ENCODE measurements around the gene KANSL3. TPM values are rescaled to one million over a fixed set of nuclear protein-coding genes. Genes with fewer than 3 reads are reported as not detected.
"Not testable (repeated sequence)": the region's sequence is repeated elsewhere in the genome, so short reads cannot be mapped to it uniquely, and the experiment has no call there.

The KANSL3 gene
- total RNA-seq, 2 donors from 2014 or later = 26.9 to 27.6 TPM

GRCh38 chr2:96661324-96661723 lies 23.2 kb upstream of the KANSL3 start:
- ATAC-seq = no peak
- no peak for DNase-seq
- intact Hi-C loops (cut with DNase I) = no loop called here

GRCh38 chr2:96656540-96656939 lies 18.4 kb upstream of the KANSL3 start:
- intact Hi-C loops (cut with DNase I) = no loop called here
- DNase-seq (no peak), ATAC-seq (no peak)

- intact Hi-C loops (cut with DNase I) = no loop called here
- no peak for ATAC-seq
- DNase-seq = no peak
Observed at GRCh38 chr2:96655526-96655925, 17.4 kb upstream of the KANSL3 start.

DNA sequence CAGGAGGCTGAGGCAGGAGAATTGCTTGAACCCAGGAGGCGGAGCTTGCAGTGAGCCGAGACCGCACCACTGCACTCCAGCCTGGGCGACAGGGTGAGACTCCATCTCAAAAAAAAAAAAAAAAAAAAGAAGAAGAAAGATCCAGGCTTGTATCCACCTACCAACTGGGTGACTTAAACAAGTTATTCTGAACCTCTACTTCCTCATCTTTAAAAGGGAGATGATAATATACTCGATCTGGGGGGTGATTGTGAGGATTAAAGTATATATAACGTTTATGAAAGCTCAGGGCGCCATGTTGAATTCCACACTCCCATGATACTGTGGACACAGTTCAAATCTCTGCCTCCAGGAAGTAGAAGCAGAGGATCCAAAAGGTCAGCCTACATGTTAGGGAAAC lies 16.7 kb upstream of the KANSL3 start:
- DNase-seq; intact Hi-C loops (cut with DNase I); ATAC-seq: not testable (repeated sequence)

GRCh38 chr2:96651793-96652192 lies 13.7 kb upstream of the KANSL3 start:
- ATAC-seq = no peak
- intact Hi-C loops (cut with DNase I) = no loop called here
- no peak for DNase-seq

DNA sequence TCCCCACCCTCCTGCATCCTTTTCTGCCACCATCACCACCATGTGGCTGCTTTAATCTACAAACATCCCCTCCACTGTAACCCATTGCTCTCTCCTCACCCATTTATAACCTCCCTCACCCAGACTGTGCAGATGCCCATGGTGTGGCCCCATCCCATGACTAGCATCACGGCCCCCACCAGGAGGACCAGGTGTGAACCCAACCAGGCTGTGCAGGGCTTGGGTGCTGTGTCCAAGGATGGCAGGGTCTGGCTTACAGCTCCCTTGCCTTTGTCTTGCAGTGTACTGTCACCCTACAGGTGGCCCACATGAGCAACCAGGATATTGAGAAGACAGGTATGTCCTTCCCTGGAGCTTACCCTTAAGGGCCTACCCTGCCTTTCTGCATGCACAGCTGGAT lies 11.2 kb upstream of the KANSL3 start:
- ATAC-seq (no peak), DNase-seq (no peak)
- intact Hi-C loops (cut with DNase I) = no loop called here

DNA sequence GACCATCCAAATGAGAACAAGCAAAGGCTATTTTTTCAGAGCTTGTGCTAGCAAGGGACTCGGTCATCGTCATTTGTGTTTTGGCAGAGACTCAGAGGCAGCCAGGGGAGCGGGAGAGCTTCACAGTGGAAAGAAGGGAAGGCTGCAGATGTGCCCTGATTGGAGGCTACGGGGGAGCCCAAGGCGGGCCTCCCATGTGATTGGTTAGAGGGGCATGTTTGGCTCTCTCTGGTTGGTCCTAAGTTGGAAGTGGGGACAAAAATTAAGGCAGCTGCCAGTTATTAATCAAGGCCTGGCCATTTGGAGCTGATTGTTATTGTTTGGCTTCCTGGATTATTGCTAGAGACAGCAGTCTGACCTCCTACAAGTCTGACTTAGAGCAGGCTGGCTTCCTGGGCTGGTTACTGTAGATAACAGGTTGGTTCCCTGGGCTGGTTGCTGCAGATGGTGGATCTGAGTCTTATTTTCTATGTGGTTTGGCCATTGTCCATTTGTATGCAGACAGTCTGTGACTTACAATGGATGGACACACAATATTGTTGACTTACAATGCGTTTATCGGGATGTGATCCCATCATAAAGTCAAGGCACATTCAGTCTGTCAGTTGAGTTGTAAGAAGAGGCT lies 10.3 kb upstream of the KANSL3 start:
- intact Hi-C loops (cut with DNase I) = no loop called here
- ATAC-seq (no peak), DNase-seq (no peak)

- ATAC-seq = no peak
- no peak for DNase-seq
- intact Hi-C loops (cut with DNase I) = no loop called here
Observed at GRCh38 chr2:96647681-96648080, 9.6 kb upstream of the KANSL3 start.

DNA sequence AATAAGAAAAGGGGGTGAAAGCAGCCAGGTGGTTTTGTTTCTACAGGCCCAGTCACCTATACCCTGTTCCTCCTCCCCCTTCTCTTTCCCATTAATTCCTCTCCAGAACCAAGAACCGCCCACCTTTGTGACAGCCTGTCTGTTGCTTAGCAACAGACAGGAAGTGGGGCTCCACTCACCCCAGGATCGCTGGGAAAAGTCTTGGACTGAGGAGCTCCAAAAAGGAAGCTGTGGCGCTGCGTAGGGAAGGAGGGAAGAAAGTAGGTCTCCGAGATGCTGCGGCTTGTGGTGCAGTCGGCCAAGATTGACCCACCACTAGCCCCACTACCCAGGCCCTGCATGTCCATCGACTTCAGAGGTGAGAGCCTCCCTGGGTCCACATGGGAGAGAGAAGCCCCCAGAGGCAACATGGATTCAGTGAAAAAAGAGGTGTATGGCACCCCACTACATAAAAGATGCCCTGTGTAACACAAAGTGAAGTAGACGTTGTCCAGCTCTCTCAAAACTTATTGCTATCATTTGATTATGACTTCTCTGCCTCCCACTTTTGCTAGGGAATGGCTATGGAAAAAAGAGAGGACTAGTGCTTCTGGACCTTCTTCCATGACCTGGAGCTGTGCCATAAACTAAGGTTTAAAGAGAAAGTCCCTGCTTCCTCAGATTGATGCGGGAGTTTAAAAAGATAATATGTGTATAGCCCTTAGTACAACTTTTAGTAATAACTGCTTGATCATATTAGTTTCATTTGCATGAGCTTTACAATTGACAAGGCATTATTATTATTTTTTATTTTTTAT lies 4.7 kb upstream of the KANSL3 start, which contains the start of gene FER1L5:
TSS of gene FER1L5 (plus strand) at position 201 of the 797 bp plus-strand sequence. CDS start at position 274, 73 bp downstream.
- DNase-seq (peak; percentile 38), ATAC-seq (peak in 1 of 2 donors; percentile 10)
- intact Hi-C loops (cut with DNase I) = no loop called here

DNA sequence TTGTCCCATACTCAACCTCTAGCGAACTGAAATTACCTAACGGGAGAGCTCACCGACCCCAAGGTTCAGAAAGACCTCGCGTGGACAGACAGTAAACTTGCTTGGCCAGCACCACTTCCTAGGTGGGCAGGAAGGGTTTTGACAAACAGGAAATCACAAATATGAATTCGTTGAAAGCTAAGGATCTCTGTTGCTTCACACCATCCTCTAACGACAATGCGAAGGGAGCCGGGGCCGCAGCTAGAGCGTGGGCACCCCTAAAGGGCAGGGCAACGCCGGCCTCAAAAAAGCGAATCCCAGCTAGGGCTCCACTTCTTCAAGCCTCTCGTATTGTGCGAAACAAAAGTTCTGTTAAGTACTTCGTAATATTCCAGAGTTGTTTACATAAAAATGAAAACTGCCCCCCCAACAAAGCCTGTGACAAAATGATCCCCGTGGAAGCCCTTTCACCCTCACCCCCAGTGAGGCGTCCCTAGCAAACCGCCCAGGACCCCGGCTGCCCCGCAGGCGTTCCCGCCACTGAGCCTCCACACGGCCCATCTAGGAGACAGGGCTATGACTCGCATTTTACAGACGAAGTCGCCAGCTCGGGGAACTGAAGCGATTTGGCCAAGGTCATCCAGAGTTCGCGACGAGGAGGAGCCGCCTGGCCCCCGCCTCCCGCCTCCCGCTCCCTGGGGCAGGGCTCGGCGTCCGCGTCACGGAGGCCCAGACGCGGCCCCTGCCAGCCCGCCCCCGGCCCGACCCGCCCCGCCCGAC lies 548 bp downstream of the KANSL3 start:
- ATAC-seq (peak; percentile 95), DNase-seq (peak; percentile 93)
- intact Hi-C loops (cut with DNase I) = loop anchor here in 1 of 2 donors (5.0 to 10.0 kb wide), 2 partner anchors 125 to 177 kb away; partner anchors contain the start of genes CNNM3 and CNNM4

DNA sequence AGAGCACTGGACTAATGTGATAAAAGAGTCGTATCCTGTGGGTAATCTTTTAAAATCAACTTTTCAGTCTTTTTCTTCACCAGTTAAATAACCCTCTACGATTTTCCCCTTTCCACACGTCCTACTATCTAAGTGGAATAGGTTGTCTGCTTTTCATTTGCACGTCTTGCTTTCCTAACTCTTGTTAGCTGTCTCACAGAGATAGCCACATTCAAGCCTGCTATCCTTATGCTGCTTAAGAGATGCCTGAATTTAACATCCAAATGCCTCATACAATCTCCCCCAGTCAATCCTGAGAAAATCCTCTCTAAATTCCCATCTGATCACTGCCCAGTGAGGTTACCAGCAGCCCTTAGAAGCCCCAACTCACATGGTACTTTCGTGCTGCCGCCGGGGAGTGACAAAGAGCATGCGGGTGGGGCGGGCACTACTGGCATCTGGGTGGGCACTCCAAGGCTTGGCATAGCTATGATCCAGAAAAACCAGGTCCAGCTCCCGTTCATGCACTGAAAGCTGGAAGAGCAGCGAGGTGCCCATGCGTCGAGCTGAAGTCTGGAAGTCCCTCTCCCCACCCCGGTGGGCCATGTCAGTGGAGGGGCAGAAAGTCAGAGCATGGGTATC lies 1.5 kb downstream of the KANSL3 start:
- intact Hi-C loops (cut with DNase I) = loop anchor here in 1 of 2 donors (5.0 to 10.0 kb wide), 2 partner anchors 126 to 178 kb away; partner anchors contain the start of genes CNNM3 and CNNM4
- DNase-seq (no peak), ATAC-seq (no peak)

DNA sequence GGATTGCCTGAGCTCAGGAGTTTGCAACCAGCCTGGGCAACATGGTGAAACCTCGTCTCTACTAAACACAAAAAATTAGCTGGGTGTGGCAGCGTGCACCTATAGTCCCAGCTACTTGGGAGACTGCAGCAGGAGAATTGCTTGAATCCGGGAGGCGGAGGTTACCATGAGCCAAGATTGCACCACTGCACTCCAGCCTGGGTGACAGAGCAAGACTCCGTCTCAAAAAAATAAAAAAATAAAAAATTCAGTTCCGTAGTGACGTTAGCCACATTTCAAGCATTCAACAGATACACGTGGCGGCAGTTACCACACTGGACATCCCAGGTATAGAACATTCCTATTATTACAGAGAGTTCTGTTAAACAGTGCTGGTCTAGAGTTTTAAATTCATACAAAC lies 4.5 kb downstream of the KANSL3 start:
- intact Hi-C loops (cut with DNase I) = loop anchor here in 1 of 2 donors (10.0 kb wide), 1 partner anchor 181 kb away; the partner anchor contains the start of gene CNNM3
- ATAC-seq = no peak

GRCh38 chr2:96631804-96632435 lies 6.2 kb downstream of the KANSL3 start:
- DNase-seq (no peak), ATAC-seq (peak in 1 of 2 donors; percentile 24)
- intact Hi-C loops (cut with DNase I) = loop anchor here in 1 of 2 donors (10.0 kb wide), 1 partner anchor 183 kb away; the partner anchor contains the start of gene CNNM3

More for the DNA sequence above, 4.5 kb downstream of the KANSL3 start:
- no peak for DNase-seq

DNA sequence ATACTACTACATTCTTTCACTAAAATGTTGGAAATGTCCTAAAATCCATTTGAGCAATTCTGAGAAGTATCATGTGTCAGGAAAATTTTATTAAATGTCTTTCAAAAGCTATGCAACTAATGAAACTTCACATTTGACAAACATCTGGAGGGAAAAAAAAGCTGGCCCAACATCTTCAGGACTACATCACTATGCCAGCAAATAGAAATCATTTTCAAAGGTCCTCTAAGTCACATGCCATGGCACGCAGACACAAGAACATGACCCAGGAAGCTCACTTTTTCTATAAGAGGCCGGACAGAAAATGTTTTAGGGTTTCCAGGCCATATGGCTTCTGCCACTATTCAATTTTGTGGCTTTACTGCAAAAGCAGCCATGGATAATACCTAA lies 11.6 kb downstream of the KANSL3 start:
- no peak for DNase-seq
- no peak for ATAC-seq
- intact Hi-C loops (cut with DNase I) = no loop called here

DNA sequence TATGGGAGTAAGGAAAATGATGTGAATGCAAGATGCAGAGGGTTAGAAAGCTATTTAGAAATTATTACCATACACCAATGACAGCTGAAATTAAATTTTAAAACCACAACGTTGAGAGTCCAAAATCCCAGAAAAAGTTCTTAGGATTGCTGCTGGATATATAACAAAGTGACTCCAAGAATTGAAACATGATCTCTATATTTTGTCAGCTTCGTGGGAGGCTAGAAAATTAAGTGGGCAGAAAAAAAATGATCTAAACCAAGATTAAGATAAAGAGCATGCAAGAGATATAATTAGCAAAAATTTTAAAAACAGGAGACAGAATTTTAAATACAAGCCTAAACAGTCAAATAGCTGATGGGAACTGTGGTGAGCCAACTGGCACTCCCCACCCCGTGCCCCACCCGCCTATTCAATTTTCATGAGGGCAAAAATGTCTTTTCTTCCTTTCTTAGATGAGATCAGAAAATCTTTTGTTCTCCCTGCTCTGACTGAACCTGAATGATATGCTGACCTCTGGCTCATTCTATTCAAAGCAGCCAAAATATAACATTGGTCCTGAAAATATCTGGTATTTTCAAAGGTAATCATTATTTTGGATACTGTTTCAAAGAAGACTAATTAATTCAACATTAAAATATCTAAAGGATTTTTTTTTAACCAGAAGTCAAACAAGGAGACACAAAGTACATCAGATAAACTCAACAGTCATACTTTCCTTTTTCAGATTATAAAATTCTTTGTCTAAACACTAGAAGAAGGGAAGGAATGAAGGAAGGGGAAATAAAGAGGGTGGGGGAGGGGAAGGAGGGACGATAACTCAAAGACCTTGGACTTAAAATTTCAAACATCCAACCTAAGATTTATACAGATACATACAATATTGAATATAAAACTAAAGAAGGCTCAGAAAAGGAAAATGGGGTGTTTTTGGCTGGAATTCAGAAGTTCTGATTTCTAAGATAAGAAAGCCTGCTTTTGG lies 12.2 kb downstream of the KANSL3 start:
- DNase-seq = no peak
- intact Hi-C loops (cut with DNase I) = no loop called here
- ATAC-seq = peak in 1 of 2 donors; percentile 39

DNA sequence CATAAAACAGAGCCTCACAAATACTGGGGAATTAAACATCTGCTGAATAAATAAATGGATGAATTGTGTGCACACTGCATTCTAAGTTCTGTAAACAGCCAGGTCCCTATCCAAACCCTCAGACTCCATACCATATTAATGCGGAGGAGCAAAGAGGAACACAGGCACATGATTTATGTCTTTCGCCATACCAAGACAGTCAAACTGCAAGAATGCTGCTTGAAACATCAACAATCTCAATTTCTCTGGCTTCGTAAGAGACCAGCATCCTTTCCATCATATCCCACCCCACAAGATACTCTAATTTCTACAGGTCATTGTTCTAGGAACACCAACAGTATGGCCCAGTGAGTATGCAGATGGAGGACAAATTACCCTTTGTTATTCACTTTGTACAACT lies 15.0 kb downstream of the KANSL3 start:
- intact Hi-C loops (cut with DNase I) = no loop called here
- ATAC-seq (no peak), DNase-seq (no peak)

DNA sequence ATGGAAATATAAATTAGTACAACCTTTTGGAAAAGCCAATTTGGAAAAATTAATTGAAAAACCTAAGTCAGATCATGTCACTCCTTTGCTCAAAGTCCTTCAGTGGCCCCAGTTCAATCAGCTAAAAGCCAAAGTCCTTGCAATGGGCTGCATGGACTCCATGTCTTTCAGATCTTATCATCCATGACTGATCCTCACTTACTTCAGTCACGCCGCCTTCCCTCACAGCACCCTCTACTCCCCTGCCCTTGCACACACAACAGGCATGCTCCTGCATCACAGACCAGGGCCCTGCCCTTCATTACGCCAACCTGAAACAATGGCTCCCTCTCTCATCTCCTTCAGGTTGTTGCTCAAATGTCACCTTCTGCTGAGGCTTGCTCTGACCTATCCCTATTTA lies 15.6 kb downstream of the KANSL3 start:
- intact Hi-C loops (cut with DNase I) = no loop called here
- no peak for DNase-seq
- peak in 1 of 2 donors; percentile 9 for ATAC-seq

Measured in left cardiac atrium (tissue), 4 donors.